H1 (cell line): ENCODE measurements around the gene INVS. TPM values are rescaled to one million over a fixed set of nuclear protein-coding genes. Genes with fewer than 3 reads are reported as not detected.

Experiments used
- EZH2 ChIP-seq: fragments of 200-600 bp; sonication (generic); IDR thresholded peaks from 2 replicates; pipeline ENCODE4 v1.7.1; 2012; ENCODE audit warnings: low read depth, mild to moderate bottlenecking, moderate library complexity, low read length, inconsistent platforms; ENCODE audit not compliant: severe bottlenecking
- HDAC2 ChIP-seq, 2 experiments: fragments of 300-600 bp in 1 of 2; sonication (generic) in 1 of 2; IDR thresholded peaks; 2 replicates each; pipeline ENCODE4 v1.6.1; 2011 to 2012; ENCODE audit warnings: low read depth in 2 of 2, low read length in 2 of 2, mild to moderate bottlenecking in 2 of 2, moderate library complexity in 2 of 2, borderline replicate concordance in 1 of 2, inconsistent platforms in 1 of 2
- HDAC6 ChIP-seq: IDR thresholded peaks from one replicate; pipeline ENCODE4 v1.7.1; 2012; ENCODE audit warnings: low read depth, mild to moderate bottlenecking, inconsistent platforms, low read length, moderate library complexity
- JUN ChIP-seq: IDR thresholded peaks from 2 replicates; pipeline ENCODE4 v1.6.1; 2011; ENCODE audit warnings: low read depth, mild to moderate bottlenecking, improper control_type of control experiment, low read length
- NRF1 ChIP-seq: IDR thresholded peaks from 2 replicates; pipeline ENCODE4 v1.6.1; 2011; ENCODE audit warnings: mild to moderate bottlenecking, low read depth, low read length, improper control_type of control experiment
- SP1 ChIP-seq: IDR thresholded peaks from 2 replicates; pipeline ENCODE4 v1.6.1; 2011; ENCODE audit warnings: low read depth, low read length
- polyA plus RNA-seq, 7 experiments: library from polyadenylated mRNA; depleted of rRNA in 3 of 7; stranded (reverse) in 5 of 7; unstranded in 2 of 7; fragments of >200 nt in 5 of 7; fragments of 200-250 nt in 2 of 7; gene quantifications; 1 replicate in 5 of 7; 2 replicates in 1 of 7; 4 replicates in 1 of 7; pipeline versions ENCODE4 v1.2.1 to v1.2.3, GENCODE V29; 2011 to 2013; ENCODE audit warnings: missing spikeins in 2 of 7, mixed read lengths in 2 of 7
- total RNA-seq: library from RNA; stranded (reverse); fragmentation: NEBNext Ultra II Directional; extraction: Animal tissue kit (Norgen Biotek cat#: 25700); gene quantifications from 2 replicates; pipeline ENCODE4 v1.2.1, GENCODE V29; 2021

Gene INVS
- total and polyA plus RNA-seq, 2 of the 8 experiments (the other 6 are each of a cell fraction or from before 2014, with no cell fraction given) = 4.1 to 6.9 TPM

GRCh38 chr9:100285080-100285479, 186.0 kb downstream of the INVS start (continued):
- TF ChIP-seq SP1 (no peak), NRF1 (no peak), HDAC2 (IDR thresholded peaks at IDR 0.05; ENCODE audit: borderline replicate concordance in 1 of 2, low read depth in 2 of 2, low read length in 2 of 2) (no peak), HDAC6 (no peak), EZH2 (no peak), JUN (no peak)
